Measurements from ENCODE around the gene DUSP11.

- TF ChIP-seq CTCF (conservative IDR thresholded peaks at IDR 0.05; ENCODE audit: low read depth, low read length): no peak
- TF ChIP-seq EZH2phosphoT487 (IDR thresholded peaks at IDR 0.05; ENCODE audit: borderline replicate concordance, low read length): no peak
- no peak for TF ChIP-seq EZH2 (IDR thresholded peaks at IDR 0.05; ENCODE audit: low read length, unreplicated experiment)
Measured at GRCh38 chr2:73812635-73813034, 32.7 kb upstream of the DUSP11 start.

All from PC-3 (cell line).